WI38 (cell line): ENCODE data around the gene AAGAB.
"Not testable (repeated sequence)": the region's sequence is repeated elsewhere in the genome, so short reads cannot be mapped to it uniquely, and the experiment has no call there.

Experiments
- H3K4me3 ChIP-seq: 2 replicates; pipeline ENCODE4 v1.5.1; 2011; ENCODE audit warnings: low read depth, mild to moderate bottlenecking, control low read depth, low read length
- CTCF ChIP-seq: IDR thresholded peaks from 2 replicates; pipeline ENCODE4 v1.5.1; 2012; ENCODE audit warnings: low read depth, mild to moderate bottlenecking, control low read depth, low read length

The AAGAB gene

GRCh38 chr15:67157521-67158252, 96.8 kb downstream of the AAGAB start:
- H3K4me3 ChIP-seq, result no peak overlapping the region
- no peak for TF ChIP-seq CTCF

- H3K4me3 ChIP-seq, result no peak overlapping the region
- TF ChIP-seq CTCF, result no peak
Measured at GRCh38 chr15:67156834-67157233, 97.6 kb downstream of the AAGAB start.

- no peak overlapping the region for H3K4me3 ChIP-seq
- TF ChIP-seq CTCF, result no peak
Measured at GRCh38 chr15:67156426-67156825, 98.0 kb downstream of the AAGAB start.

- no peak for TF ChIP-seq CTCF
- H3K4me3 ChIP-seq, result no peak overlapping the region
Measured at GRCh38 chr15:67154249-67154648, 100.2 kb downstream of the AAGAB start.

GRCh38 chr15:67153044-67153443, 101.4 kb downstream of the AAGAB start:
- not testable (repeated sequence) for H3K4me3 ChIP-seq

- TF ChIP-seq CTCF, result no peak
Measured at GRCh38 chr15:67152429-67152828, 102.0 kb downstream of the AAGAB start.

More at GRCh38 chr15:67152429-67152828, 102.0 kb downstream of the AAGAB start:
- no peak overlapping the region for H3K4me3 ChIP-seq
